GM12872 (cell line): Measurements from ENCODE around the gene CBLC.

ENCODE experiments used
- CTCF ChIP-seq: IDR thresholded peaks from 3 replicates; pipeline ENCODE4 v1.5.1; 2011; ENCODE audit warnings: low read depth, mild to moderate bottlenecking, low read length, moderate library complexity; ENCODE audit not compliant: insufficient read depth

CBLC gene

DNA sequence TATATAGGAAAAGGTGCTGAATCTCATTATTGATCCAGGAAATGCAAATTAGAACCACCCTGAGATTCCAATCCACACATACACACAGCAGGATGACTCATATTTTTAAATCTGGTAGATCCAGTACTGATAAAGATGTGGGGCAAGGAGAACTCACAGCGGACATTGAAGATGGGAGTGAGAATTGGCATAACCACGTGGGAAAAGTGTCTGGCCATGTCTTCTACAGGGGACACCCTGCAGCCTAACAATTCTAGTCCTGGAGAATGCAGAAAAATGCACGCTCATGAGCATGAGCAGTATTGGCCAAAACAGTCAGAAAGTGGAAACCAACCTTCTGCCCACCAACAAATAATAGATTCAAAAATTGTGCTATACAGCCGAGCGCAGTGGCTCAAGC, 42.7 kb upstream of the CBLC start:
- no peak for TF ChIP-seq CTCF

- TF ChIP-seq CTCF: no peak
Observed at GRCh38 chr19:44737238-44738071, 40.2 kb upstream of the CBLC start.

DNA sequence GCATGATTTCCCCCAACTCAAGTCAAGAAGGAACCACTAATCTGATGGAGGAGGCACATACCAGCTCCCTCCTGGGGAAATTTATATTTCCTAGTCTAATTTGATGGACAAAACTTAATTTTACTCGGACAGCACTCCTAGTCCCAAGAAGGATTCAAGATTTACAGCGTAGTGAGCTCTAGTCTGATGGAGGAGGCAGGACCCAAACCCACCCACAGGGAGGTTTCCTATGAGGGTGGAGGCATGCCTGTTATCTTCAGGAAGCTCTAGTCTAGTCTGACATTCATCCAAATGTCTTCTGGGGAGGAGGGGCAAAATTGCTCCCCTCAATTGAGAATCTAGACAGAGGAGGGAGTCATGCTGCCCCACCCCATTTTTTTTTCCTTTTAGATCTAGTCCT, 39.6 kb upstream of the CBLC start:
- TF ChIP-seq CTCF: no peak

DNA sequence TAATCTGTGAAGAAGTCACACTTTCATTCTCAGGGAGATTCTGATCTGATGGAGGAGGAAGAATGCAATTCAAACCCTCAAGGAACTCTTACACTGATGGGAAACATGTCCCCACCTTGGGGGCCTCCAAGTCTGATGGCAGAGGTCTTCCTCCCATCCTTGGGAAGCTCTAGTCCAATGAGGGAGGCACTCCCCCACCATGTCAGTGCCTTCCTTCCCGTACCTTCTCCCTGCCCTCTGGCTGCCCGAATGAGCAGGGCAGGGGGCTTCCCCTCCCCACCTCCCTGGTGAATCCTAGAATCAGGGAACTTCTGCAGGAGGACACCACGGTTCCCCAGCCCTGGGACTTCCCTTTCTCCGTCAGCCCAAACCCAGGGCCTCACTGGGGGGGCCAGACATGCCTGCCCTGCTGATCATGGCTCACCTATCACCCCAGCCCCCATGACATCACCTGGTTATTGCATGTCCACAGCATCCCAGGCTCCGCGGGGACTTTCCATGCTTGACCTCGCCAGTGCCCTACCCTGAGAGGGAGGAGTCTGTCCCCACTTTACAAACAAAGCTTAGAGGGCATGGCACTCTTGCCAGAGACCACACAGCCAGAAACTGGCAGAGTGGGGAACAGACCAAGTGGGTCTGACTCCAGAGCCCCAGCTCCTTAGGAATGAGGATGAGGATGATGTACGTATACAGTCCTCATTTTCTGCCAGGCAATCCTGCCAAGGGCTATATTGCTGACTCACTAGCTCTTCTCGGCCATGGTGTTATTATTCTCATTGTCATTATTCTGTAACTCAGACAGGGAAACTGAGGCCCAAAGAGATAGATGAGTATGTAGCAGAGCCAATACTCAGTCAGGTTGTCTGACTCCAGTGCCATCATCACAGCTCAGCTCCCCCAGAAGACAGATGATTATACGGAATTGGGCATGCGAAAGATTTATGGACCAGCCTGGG, 38.8 kb upstream of the CBLC start:
- no peak for TF ChIP-seq CTCF

GRCh38 chr19:44740351-44740824, 37.3 kb upstream of the CBLC start:
- peak; percentile 33; the same call in 2 of the 3 replicates for TF ChIP-seq CTCF

DNA sequence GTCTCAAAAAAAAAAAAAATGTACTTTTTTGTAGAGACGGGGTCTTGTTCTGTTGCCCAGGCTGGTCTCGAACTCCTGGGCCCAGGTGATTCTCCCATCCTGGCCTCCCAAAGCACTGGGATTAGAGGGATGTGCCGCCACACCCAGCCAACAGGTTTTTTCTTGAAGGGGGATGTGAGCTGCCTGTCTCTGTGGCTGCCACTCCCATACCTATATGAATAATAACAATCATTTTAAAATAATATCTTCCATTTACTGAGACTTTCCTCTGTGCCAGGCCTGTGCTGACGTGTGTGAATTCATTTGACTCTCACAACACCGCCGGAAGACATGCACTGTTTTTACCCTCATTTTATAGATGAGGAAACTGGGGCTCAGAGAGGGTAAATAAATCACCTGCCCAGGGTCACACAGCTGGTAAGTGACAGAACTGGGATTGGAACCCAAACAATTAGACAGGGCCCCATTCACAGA, 36.4 kb upstream of the CBLC start:
- no peak for TF ChIP-seq CTCF

DNA sequence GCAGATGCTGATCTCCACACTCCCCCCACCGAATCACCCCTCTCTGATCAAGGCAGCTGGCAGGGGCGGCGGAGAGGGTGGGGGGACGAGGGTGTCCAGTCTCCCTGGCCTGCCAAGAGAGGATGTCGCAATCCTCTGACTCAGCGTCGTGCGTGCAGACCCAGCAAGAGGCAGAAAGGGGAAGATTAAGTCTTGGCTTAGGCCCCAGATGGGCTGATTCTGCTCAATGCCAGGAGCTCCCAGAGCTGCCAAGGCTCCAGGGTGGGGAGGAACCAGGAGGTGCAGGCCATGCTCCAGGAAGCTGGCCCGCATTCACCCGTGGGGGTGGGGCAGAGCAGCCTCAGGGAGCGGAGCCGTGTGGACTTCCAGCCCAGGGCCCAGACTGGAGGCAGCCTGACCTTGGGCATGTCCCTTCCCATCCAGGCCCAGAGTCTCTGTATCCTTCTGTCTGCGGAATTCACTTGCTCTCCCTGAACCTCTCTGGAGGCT, 35.8 kb upstream of the CBLC start:
- no peak for TF ChIP-seq CTCF
